Natural killer cell (primary cell): ENCODE measurements around the gene RNASE9. TPM values are rescaled to one million over a fixed set of nuclear protein-coding genes. Genes with fewer than 3 reads are reported as not detected.

ENCODE experiments used
- ATAC-seq, 3 donors: fragments of 150-1000 bp in 2 of 3; fragments of 200-7000 bp in 1 of 3; cut with Tn5 transposase; 1 replicate in 1 of 3; 2 replicates in 2 of 3; pipeline ENCODE4 v1.10.0; 2021; ENCODE audit warnings: mild to moderate bottlenecking in 2 of 3, moderate library complexity in 2 of 3
- DNase-seq, 2 donors: peaks; one replicate each; pipeline versions ENCODE4 v3.0.0 to v3.0.0-alpha.2; 2013 to 2021; ENCODE audit warnings: mixed read lengths in 1 of 2
- H3K27ac ChIP-seq: one replicate; pipeline ENCODE4 v1.5.1; 2013; ENCODE audit warnings: mild to moderate bottlenecking, low read length
- H3K27me3 ChIP-seq: one replicate; pipeline ENCODE4 v1.6.1; 2013; ENCODE audit warnings: low read length; ENCODE audit not compliant: control insufficient read depth, insufficient read depth
- H3K36me3 ChIP-seq: one replicate; pipeline ENCODE4 v1.6.1; 2013; ENCODE audit warnings: low read length; ENCODE audit not compliant: control insufficient read depth, insufficient read depth
- H3K4me1 ChIP-seq: one replicate; pipeline ENCODE4 v1.6.1; 2013; ENCODE audit warnings: low read length; ENCODE audit not compliant: control insufficient read depth, insufficient read depth
- H3K4me3 ChIP-seq: one replicate; pipeline ENCODE4 v1.5.1; 2013; ENCODE audit warnings: low read length
- H3K9me3 ChIP-seq: one replicate; pipeline ENCODE4 v1.6.1; 2013; ENCODE audit warnings: low read length; ENCODE audit not compliant: control insufficient read depth, insufficient read depth
- H3K27ac Mint-ChIP-seq, 2 donors: one replicate each; pipeline ENCODE4 v1.8.0; 2022; ENCODE audit warnings: mild to moderate bottlenecking in 2 of 2, mixed read lengths in 2 of 2, moderate library complexity in 1 of 2
- H3K27me3 Mint-ChIP-seq, 2 donors: one replicate each; pipeline ENCODE4 v1.8.0; 2022; ENCODE audit warnings: low read depth in 2 of 2, mixed read lengths in 2 of 2
- H3K36me3 Mint-ChIP-seq: one replicate; pipeline ENCODE4 v1.8.0; 2022; ENCODE audit warnings: mixed read lengths
- H3K4me1 Mint-ChIP-seq, 2 donors: one replicate each; pipeline ENCODE4 v1.8.0; 2022; ENCODE audit warnings: mixed read lengths in 2 of 2
- H3K4me3 Mint-ChIP-seq: one replicate; pipeline ENCODE4 v1.8.0; 2022; ENCODE audit warnings: mild to moderate bottlenecking, moderate library complexity, mixed read lengths
- H3K9me3 Mint-ChIP-seq, 2 donors: one replicate each; pipeline ENCODE4 v1.8.0; 2022; ENCODE audit warnings: mixed read lengths in 2 of 2
- WGBS: methylation state at CpG from one replicate; pipeline ENCODE4 v1.1.7; 2013; ENCODE audit warnings: missing lambda C conversion rate; ENCODE audit not compliant: insufficient coverage; 5-methylcytosine and 5-hydroxymethylcytosine counted together
- intact Hi-C: fragments of 100-400 bp; cut with micrococcal nuclease; formaldehyde crosslinking; loops from one replicate; pipeline ENCODE4 v1.14.2; 2022
- total RNA-seq, 4 donors: library from RNA; stranded (reverse); fragments of 120-200 nt in 1 of 4; gene quantifications; one replicate each; pipeline versions ENCODE4 v1.2.3 to v1.2.4, GENCODE V29; 2013 to 2022
- TF ChIP-seq, protein P1 (sequence below): fragments of 200-600 bp; IDR thresholded peaks from one replicate; pipeline ENCODE4 v1.8.0; 2022; ENCODE audit warnings: antibody characterized with exemption

RNASE9 gene
- total RNA-seq, 3 donors from 2014 or later (not counting 1 experiment from before 2014, with no cell fraction given), result not detected

DNA sequence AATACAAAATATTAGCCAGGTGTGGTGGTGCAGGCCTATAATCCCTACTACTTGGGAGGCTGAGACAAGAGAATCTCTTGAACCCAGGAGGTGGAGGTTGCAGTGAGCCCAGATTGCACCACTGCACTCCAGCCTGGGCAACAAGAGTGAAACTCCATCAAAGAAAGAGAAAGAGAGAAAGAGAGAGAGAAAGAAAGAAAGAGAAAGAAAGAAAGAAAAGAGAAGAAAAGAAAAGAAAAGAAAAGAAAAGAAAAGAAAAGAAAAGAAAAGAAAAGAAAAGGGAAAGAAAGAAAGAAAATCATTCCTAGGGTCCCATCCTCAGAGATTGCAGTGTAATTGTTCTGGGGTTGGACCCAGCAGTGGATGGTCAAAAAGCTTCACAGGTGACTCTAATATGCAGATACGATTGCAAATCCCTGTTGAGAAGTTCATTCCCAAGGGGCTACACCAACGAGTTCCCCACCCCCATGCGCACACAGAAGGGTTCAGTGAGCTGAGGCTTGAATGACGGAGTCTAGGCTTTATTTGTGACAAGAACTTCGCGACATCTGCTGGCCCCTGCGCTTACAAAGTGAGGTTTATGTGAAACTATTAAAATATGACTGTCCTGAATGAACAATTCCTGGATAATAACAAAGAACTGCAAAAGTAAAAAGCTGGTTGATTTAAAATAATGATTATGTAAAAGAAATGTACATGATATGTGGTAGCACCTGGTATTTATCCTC, 47.7 kb upstream of the RNASE9 start:
- Mint-ChIP-seq H3K9me3 (no peaks in the 10 kb centered on the region), H3K4me3 (peak overlapping the region; percentile 69), H3K36me3 (no peaks in the 10 kb centered on the region), H3K27ac (peak overlapping the region in 1 of 2 donors; percentile 71), H3K4me1 (no peaks in the 10 kb centered on the region), H3K27me3 (no peaks in the 10 kb centered on the region)
- no peak for ATAC-seq
- no peaks in the 10 kb centered on the region for H3K9me3 ChIP-seq
- H3K36me3 ChIP-seq, result no peaks in the 10 kb centered on the region
- 75% methylated on average over 7 of the region's 7 CpGs for WGBS
- no peak overlapping the region for H3K27ac ChIP-seq
- TF ChIP-seq, protein P1, sequence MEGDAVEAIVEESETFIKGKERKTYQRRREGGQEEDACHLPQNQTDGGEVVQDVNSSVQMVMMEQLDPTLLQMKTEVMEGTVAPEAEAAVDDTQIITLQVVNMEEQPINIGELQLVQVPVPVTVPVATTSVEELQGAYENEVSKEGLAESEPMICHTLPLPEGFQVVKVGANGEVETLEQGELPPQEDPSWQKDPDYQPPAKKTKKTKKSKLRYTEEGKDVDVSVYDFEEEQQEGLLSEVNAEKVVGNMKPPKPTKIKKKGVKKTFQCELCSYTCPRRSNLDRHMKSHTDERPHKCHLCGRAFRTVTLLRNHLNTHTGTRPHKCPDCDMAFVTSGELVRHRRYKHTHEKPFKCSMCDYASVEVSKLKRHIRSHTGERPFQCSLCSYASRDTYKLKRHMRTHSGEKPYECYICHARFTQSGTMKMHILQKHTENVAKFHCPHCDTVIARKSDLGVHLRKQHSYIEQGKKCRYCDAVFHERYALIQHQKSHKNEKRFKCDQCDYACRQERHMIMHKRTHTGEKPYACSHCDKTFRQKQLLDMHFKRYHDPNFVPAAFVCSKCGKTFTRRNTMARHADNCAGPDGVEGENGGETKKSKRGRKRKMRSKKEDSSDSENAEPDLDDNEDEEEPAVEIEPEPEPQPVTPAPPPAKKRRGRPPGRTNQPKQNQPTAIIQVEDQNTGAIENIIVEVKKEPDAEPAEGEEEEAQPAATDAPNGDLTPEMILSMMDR, result no peak
- intact Hi-C loops, result loop anchor here (1.0 kb wide), 3 partner anchors 77 to 281 kb away; partner anchors contain the start of gene TEP1
- H3K4me3 ChIP-seq, result no peak overlapping the region
- no peaks in the 10 kb centered on the region for H3K27me3 ChIP-seq
- H3K4me1 ChIP-seq, result peaks cover 8% of the 10 kb centered on the region
- peak in 1 of 2 donors; percentile 19 for DNase-seq

DNA sequence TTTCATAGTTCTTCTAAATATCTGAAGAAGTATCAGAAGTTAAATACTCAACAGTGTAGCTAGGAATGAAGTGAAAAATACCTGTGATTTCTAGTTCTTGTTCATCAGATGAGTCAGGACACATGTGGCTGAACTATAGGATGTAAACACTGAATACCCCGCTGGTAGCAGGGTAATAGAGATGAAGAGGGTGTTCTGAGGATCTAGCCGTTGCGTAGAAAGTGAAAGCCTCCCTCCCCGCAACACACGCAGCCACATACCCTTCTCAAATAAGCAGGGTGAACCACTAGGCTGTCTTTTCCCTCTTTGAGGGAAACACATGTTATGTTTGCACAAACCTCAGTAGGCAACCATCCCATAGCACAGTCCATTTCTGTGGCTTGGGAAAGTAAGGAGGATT, 46.8 kb upstream of the RNASE9 start:
- no peaks in the 10 kb centered on the region for H3K9me3 ChIP-seq
- H3K4me3 Mint-ChIP-seq, result no peak overlapping the region
- H3K27ac Mint-ChIP-seq, result peak overlapping the region in 1 of 2 donors; percentile 10
- peaks cover 7% of the 10 kb centered on the region for H3K4me1 ChIP-seq
- H3K27me3 ChIP-seq, result no peaks in the 10 kb centered on the region
- no peaks in the 10 kb centered on the region for H3K27me3 Mint-ChIP-seq
- WGBS, result no CpG with 5 or more reads among the region's 5 CpGs
- TF ChIP-seq, protein P1, result no peak
- H3K36me3 ChIP-seq, result no peaks in the 10 kb centered on the region
- no peaks in the 10 kb centered on the region for H3K4me1 Mint-ChIP-seq
- H3K4me3 ChIP-seq, result no peak overlapping the region
- intact Hi-C loops, result no loop called here
- ATAC-seq (no peak), DNase-seq (no peak)
- no peaks in the 10 kb centered on the region for H3K36me3 Mint-ChIP-seq
- H3K27ac ChIP-seq, result no peak overlapping the region
- H3K9me3 Mint-ChIP-seq, result no peaks in the 10 kb centered on the region

DNA sequence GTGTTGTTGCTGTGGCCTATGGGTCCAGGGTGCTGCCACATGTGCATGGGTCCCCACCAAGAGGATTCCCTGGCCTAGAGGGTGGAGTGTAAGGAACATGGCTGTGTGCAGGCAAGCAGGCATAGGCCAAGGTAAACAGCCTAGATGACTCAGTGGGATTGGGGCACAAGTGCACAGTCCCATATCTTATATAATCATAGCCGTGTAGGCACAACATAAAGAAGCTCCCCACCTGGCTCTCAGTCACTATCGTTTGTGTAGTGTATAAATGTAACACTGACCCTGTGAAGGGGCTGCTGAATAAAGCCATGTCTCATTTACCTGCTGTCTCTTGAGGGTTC, 46.0 kb upstream of the RNASE9 start:
- Histone ChIP-seq H3K9me3 (no peaks in the 10 kb centered on the region), H3K27ac (no peak overlapping the region), H3K36me3 (no peaks in the 10 kb centered on the region), H3K4me3 (no peak overlapping the region), H3K27me3 (no peaks in the 10 kb centered on the region), H3K4me1 (peaks cover 7% of the 10 kb centered on the region)
- no peaks in the 10 kb centered on the region for H3K36me3 Mint-ChIP-seq
- TF ChIP-seq, protein P1, result no peak
- H3K4me1 Mint-ChIP-seq, result no peaks in the 10 kb centered on the region
- intact Hi-C loops, result no loop called here
- no CpG with 5 or more reads among the region's 2 CpGs for WGBS
- H3K9me3 Mint-ChIP-seq, result no peaks in the 10 kb centered on the region
- H3K27ac Mint-ChIP-seq, result peak overlapping the region in 1 of 2 donors; percentile 10
- H3K27me3 Mint-ChIP-seq, result no peaks in the 10 kb centered on the region
- ATAC-seq (no peak), DNase-seq (no peak)
- H3K4me3 Mint-ChIP-seq, result no peak overlapping the region
